ENCODE results near the gene FBXL20. TPM values are rescaled to one million over a fixed set of nuclear protein-coding genes. Genes with fewer than 3 reads are reported as not detected.
"Not testable (repeated sequence)": the region's sequence is repeated elsewhere in the genome, so short reads cannot be mapped to it uniquely, and the experiment has no call there.

FBXL20 gene
- total RNA-seq, 1 donor: 20.3 TPM

DNA sequence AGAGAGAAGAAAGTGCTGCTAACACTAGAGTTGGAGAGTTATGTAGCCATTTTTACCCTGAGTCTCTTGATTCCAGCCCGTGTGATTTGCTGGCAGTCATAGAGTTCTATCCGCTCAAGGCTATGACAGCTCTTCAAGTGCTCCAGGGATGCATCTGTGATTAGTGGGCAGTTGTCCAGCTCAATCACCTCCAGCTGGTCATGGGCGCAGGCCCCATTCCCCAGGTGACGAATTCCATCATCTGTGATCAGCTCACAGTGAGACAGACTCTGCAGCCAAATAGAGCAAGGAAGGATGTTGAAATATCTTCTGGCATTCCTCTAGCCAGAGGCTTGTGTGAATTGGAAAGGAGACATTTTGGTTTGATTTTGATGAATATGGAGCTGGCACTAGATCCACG is 137.3 kb downstream of the FBXL20 start:
- H3K36me3 ChIP-seq (ENCODE audit: insufficient read depth, low read length): peaks cover 56% of the 10 kb centered on the region
- no peaks in the 10 kb centered on the region for H3K4me1 ChIP-seq (ENCODE audit: insufficient read depth, low read length)
- TF ChIP-seq, protein P1, sequence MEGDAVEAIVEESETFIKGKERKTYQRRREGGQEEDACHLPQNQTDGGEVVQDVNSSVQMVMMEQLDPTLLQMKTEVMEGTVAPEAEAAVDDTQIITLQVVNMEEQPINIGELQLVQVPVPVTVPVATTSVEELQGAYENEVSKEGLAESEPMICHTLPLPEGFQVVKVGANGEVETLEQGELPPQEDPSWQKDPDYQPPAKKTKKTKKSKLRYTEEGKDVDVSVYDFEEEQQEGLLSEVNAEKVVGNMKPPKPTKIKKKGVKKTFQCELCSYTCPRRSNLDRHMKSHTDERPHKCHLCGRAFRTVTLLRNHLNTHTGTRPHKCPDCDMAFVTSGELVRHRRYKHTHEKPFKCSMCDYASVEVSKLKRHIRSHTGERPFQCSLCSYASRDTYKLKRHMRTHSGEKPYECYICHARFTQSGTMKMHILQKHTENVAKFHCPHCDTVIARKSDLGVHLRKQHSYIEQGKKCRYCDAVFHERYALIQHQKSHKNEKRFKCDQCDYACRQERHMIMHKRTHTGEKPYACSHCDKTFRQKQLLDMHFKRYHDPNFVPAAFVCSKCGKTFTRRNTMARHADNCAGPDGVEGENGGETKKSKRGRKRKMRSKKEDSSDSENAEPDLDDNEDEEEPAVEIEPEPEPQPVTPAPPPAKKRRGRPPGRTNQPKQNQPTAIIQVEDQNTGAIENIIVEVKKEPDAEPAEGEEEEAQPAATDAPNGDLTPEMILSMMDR (IDR thresholded peaks at IDR 0.05; ENCODE audit: extremely low read depth, low read depth, low read length): no peak
- H3K27me3 ChIP-seq (ENCODE audit: insufficient read depth, low read length): no peaks in the 10 kb centered on the region
- H3K27ac ChIP-seq (ENCODE audit: low read depth, low read length): no peak overlapping the region
- no peaks in the 10 kb centered on the region for H3K9me3 ChIP-seq (ENCODE audit: low read depth, low read length)
- no peak overlapping the region for H3K4me2 ChIP-seq (ENCODE audit: insufficient read depth, low read length)
- H4K20me1 ChIP-seq (ENCODE audit: insufficient read depth, low read length): no peaks in the 10 kb centered on the region
- no peaks in the 10 kb centered on the region for H3K79me2 ChIP-seq (ENCODE audit: insufficient read depth, low read length)
- H3K4me3 ChIP-seq (ENCODE audit: insufficient read depth, low read length): no peak overlapping the region
- no peak overlapping the region for H2AFZ ChIP-seq (ENCODE audit: low read length)
- DNase-seq (ENCODE audit: insufficient read length, low spot score, missing footprints): peak; percentile 26

DNA sequence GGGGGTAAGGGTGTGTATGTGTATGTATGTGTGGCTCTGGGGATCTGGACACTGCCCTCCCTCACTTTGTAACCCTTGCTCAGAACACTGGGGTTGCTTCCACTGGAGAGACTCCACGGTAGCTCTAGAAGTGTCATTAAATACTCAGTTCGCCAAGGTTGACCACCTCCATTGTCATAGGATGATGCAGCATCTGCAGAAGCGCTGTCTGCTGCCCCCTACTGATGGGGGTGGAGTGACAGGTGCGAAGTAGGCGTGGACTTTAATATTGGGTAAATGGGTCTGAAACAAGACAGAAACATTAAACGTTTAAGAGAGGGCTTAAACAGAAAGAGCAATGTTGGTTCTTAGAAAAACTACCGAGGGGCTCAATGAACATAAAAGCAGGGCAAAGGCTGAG is 140.1 kb downstream of the FBXL20 start:
- H2AFZ ChIP-seq (ENCODE audit: low read length): no peak overlapping the region
- no peaks in the 10 kb centered on the region for H3K27me3 ChIP-seq (ENCODE audit: insufficient read depth, low read length)
- no peaks in the 10 kb centered on the region for H3K9me3 ChIP-seq (ENCODE audit: low read depth, low read length)
- H3K27ac ChIP-seq (ENCODE audit: low read depth, low read length): no peak overlapping the region
- H3K79me2 ChIP-seq (ENCODE audit: insufficient read depth, low read length): no peaks in the 10 kb centered on the region
- H3K4me2 ChIP-seq (ENCODE audit: insufficient read depth, low read length): no peak overlapping the region
- no peaks in the 10 kb centered on the region for H4K20me1 ChIP-seq (ENCODE audit: insufficient read depth, low read length)
- TF ChIP-seq, protein P1 (IDR thresholded peaks at IDR 0.05; ENCODE audit: extremely low read depth, low read depth, low read length): no peak
- H3K4me3 ChIP-seq (ENCODE audit: insufficient read depth, low read length): no peak overlapping the region
- DNase-seq (ENCODE audit: insufficient read length, low spot score, missing footprints): no peak
- no peaks in the 10 kb centered on the region for H3K4me1 ChIP-seq (ENCODE audit: insufficient read depth, low read length)
- peaks cover 44% of the 10 kb centered on the region for H3K36me3 ChIP-seq (ENCODE audit: insufficient read depth, low read length)

DNA sequence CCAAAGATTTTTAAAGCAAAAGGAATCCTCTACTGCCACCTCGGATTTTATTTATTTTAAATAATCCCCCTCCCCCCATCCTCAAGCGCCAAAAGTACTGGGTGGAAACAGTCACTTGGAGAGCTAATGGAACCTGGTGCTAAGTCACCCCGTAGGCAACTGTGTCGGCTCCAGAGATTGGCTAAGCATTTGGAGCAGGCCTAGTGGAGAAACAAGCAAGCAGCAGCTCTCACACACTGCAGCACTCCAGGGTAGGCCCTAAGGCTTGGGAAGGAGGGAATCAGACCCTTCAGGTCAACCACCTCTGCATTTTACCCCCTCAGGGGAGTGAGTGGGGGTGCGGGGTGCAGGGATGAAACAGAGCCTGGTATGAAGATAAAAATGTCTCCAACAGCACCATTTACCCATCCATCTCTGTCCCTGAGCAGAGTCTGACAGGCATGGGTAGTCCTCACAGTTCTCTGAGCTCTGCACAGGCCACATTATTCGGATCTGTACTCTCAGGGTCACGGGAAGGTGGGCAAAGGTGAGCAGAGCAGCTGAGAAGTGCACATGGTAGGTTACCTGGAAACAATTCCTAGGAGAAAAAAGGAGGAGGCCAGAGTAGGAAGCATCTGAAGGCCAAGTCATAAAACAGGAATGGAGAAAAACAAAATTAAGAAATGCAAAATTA is 148.5 kb downstream of the FBXL20 start:
- H3K27me3 ChIP-seq (ENCODE audit: insufficient read depth, low read length): no peaks in the 10 kb centered on the region
- no peak overlapping the region for H2AFZ ChIP-seq (ENCODE audit: low read length)
- H3K4me2 ChIP-seq (ENCODE audit: insufficient read depth, low read length): no peak overlapping the region
- no peak for DNase-seq (ENCODE audit: insufficient read length, low spot score, missing footprints)
- H3K79me2 ChIP-seq (ENCODE audit: insufficient read depth, low read length): no peaks in the 10 kb centered on the region
- H3K4me1 ChIP-seq (ENCODE audit: insufficient read depth, low read length): no peaks in the 10 kb centered on the region
- H3K9me3 ChIP-seq (ENCODE audit: low read depth, low read length): no peaks in the 10 kb centered on the region
- no peak overlapping the region for H3K27ac ChIP-seq (ENCODE audit: low read depth, low read length)
- peaks cover 4% of the 10 kb centered on the region for H3K36me3 ChIP-seq (ENCODE audit: insufficient read depth, low read length)
- H4K20me1 ChIP-seq (ENCODE audit: insufficient read depth, low read length): no peaks in the 10 kb centered on the region
- H3K4me3 ChIP-seq (ENCODE audit: insufficient read depth, low read length): no peak overlapping the region
- TF ChIP-seq, protein P1 (IDR thresholded peaks at IDR 0.05; ENCODE audit: extremely low read depth, low read depth, low read length): no peak

DNA sequence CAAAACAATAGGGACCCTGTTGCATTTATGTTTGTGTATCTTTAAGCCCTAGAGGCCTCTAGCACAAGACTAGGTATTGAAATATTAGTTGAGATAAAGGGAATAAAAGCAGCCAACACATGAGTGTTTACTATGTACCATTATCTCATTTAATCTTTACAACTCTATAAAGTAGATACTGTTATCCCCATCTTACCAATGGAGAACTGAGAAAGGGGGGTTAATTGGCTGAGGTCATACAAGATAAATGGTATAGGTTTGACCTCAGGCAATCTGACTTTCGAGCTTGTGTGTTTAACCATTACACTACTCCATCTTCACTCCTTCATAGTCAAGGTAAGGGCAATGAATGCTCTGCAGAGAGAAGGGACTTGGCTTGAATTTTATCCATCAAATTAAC is 149.4 kb downstream of the FBXL20 start:
- Histone ChIP-seq H3K4me1 (ENCODE audit: insufficient read depth, low read length) (no peaks in the 10 kb centered on the region), H3K27ac (ENCODE audit: low read depth, low read length) (no peak overlapping the region), H4K20me1 (ENCODE audit: insufficient read depth, low read length) (no peaks in the 10 kb centered on the region), H3K4me3 (ENCODE audit: insufficient read depth, low read length) (no peak overlapping the region), H3K79me2 (ENCODE audit: insufficient read depth, low read length) (no peaks in the 10 kb centered on the region), H3K36me3 (ENCODE audit: insufficient read depth, low read length) (peaks cover 4% of the 10 kb centered on the region), H2AFZ (ENCODE audit: low read length) (no peak overlapping the region), H3K4me2 (ENCODE audit: insufficient read depth, low read length) (no peak overlapping the region), H3K27me3 (ENCODE audit: insufficient read depth, low read length) (peaks cover 4% of the 10 kb centered on the region), H3K9me3 (ENCODE audit: low read depth, low read length) (no peaks in the 10 kb centered on the region)
- DNase-seq (ENCODE audit: insufficient read length, low spot score, missing footprints): no peak
- TF ChIP-seq, protein P1 (IDR thresholded peaks at IDR 0.05; ENCODE audit: extremely low read depth, low read depth, low read length): no peak

DNA sequence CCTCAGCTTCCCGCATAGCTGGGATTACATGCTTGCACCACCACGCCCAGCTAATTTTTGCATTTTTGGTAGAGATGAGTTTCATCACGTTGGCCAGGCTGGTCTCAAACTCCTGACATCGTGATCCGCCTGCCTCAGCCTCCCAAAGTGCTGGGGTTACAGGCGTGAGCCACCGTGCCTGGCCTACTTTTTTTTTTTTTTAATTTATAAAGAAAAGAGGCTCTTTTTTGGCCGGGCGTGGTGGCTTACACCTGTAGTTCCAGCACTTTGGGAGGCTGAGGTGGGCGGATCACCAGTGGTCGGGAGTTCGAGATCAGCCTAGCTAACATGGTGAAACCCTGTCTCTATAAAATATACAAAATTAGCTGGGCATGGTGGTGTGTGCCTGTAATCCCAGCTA is 151.3 kb downstream of the FBXL20 start:
- not testable (repeated sequence) for H4K20me1 ChIP-seq (ENCODE audit: insufficient read depth, low read length); H3K27me3 ChIP-seq (ENCODE audit: insufficient read depth, low read length); H3K4me2 ChIP-seq (ENCODE audit: insufficient read depth, low read length); DNase-seq (ENCODE audit: insufficient read length, low spot score, missing footprints); H3K36me3 ChIP-seq (ENCODE audit: insufficient read depth, low read length); H3K9me3 ChIP-seq (ENCODE audit: low read depth, low read length); H3K79me2 ChIP-seq (ENCODE audit: insufficient read depth, low read length); H3K27ac ChIP-seq (ENCODE audit: low read depth, low read length); H3K4me1 ChIP-seq (ENCODE audit: insufficient read depth, low read length); H2AFZ ChIP-seq (ENCODE audit: low read length); H3K4me3 ChIP-seq (ENCODE audit: insufficient read depth, low read length)
